ENCODE results near the gene KCNK3.
"Not testable (repeated sequence)": the region's sequence is repeated elsewhere in the genome, so short reads cannot be mapped to it uniquely, and the experiment has no call there.

The KCNK3 gene

GRCh38 chr2:26692279-26692896 lies at the start of gene KCNK3:
KCNK3 (plus strand) TSS chr2:26692722; CDS start chr2:26692876, 154 bp downstream.
- peak; percentile 12 for DNase-seq (ENCODE audit: low read depth)

DNA sequence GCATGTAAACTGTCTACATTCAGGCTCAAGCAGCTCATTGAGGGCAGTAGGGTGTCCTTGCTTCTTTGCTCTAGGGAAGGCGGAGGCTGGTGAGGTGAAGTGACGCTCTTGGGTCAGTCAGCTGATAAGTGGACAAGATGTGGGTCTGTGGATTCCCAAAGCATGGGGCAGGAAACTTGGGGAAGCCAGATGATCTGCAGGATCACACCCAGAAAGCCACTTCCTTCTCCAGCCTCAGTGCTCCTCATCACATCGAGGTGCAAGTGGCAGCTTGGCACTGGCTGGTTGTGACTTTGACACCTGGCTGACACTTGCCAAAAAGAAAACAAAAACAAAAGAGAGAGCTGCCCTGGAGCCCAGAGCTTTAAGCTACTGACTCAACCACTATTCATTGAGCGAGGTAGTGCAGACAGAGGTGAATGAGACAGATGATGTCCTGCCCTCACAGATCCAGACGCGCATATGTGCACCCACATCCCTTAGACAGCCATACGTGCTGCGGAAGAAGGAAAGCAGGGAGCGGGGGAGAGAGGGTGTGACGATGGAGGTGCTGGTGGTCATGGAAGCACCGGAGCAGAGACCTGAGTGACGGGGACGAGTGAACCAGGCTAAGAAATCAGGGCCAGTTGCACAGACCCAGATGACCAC lies 48.2 kb upstream of the KCNK3 start:
- no peak for DNase-seq (ENCODE audit: low read depth)

GRCh38 chr2:26645762-26646161 lies 46.8 kb upstream of the KCNK3 start:
- no peak for DNase-seq (ENCODE audit: low read depth)

DNA sequence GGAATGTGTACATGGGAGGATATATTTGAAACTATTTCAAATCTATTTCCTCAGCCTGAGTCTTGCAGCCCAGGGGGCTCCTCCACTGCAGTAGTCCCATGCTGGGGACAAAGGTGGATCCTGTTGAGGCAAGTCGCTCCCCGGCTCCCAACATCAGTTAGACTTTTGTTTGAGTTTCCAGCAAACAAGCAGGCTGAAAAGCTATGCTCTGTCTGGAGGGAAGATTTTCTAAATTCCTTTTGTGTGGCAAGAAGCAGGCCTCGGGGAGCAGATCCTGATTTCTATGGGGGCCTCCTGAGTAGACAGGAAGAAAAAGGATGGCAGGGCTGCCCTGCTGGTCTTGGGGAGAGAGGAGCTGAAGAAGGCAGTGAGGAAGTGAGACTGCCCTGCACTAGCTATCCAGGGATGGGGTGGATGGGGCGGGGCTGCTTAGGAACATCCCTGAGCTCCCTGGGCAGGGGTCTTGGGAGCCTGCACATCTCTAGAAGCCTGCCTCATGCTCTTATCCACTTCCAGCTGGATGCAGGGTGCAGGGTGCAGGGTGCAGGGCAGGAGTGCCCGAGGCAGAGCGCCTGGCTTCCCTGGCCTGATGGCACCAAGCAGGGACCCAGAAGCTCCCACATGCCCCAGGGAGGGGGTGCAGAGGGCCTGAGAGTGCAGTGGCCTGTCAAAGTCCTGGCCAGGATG lies 45.4 kb upstream of the KCNK3 start:
- no peak for DNase-seq (ENCODE audit: low read depth)

DNA sequence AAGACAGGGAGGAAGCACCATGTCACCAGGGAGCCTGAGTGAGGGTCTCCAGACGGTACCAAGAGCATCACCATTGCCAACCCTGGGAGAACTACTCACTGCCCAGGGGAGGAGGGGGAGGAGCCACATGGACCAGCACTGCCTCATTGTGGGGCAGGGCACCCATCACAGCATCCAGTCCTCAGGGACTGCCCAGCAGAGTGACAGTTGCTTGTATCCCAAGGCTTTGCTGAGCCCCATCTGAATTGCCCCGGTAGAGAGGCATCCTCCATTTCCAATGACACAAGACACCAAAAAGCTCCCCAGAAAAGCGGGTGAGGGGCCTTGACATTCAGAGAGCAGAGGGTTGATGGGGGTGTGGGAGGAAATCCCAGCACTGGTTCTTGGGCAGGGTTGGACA lies 44.5 kb upstream of the KCNK3 start:
- DNase-seq (ENCODE audit: low read depth), result no peak

GRCh38 chr2:26648516-26648915 lies 44.0 kb upstream of the KCNK3 start:
- DNase-seq (ENCODE audit: low read depth), result no peak

DNA sequence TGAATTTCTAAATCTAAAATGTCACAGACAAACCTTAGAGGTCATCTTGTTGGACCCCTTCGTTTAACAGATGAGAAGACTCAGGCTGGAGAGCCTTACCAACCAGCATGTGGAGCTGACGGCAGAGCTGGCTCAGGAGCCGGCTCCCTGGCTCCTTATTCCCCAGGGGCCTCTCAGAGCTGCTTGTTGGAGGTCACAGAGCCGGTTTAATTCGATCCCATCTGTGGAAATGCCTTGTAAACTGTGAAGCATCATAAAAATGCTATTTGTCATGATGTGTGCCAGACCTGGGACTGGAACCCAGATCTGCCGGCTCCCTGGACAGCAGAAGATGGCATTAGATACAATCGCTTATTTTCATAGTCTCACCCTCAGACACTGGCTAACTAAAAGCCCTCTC lies 43.2 kb upstream of the KCNK3 start:
- DNase-seq (ENCODE audit: low read depth), result no peak

DNA sequence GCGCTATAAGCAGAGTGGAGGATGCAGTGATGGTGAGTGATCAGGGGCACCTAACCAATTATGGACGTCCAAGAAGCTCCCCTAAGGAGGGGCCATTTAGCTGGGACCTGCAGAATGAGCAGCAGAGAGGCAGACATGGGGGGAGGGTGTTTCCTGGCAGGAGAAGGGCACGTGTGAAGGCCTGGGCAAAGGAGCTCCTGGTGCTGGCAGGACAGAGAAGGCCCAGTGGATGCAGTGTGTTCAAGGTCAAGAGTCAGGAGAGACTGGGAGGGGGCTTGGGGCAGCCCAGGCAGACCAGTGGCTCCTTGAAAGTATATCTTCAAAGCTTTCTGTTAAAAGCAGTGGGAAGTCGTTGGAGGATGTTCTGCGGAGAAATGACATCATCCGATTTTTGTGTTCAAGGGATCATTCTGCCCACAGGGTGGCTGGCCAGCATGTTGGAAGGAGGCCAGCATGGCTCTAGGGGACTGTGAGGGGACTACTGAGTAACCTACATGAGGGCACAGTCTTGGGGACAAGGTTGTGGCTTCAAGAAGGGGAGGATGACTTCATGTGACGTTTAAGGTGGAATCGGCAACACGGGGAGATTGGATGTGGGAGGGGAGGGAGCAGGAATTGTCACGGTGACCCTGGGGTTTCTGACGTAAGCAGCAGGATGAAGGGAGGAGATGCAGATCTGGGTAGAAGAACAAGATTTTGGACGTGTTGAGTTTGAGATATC lies 42.4 kb upstream of the KCNK3 start:
- DNase-seq (ENCODE audit: low read depth), result no peak

GRCh38 chr2:26650713-26651469 lies 41.6 kb upstream of the KCNK3 start:
- no peak for DNase-seq (ENCODE audit: low read depth)

- no peak for DNase-seq (ENCODE audit: low read depth)
Observed at GRCh38 chr2:26651470-26651771, 41.1 kb upstream of the KCNK3 start.

DNA sequence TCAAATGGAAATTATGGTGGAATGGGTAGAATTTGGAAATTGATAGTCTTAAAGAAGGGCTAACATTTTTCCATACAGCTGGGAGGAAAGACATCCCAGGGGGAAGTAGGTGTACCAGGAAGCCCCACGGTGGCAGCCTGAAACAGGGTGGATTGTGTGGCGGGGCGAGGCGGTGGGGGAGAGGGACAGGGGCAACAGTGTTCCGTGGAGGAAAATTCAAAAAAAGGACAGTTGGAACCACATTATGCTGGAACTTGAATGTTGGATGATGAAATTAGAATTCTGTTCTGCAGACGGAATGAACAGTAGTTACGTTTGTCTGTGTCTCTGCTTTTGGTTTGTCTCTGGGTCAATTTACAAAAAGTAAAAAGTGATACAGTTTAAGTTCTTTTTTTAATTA lies 40.7 kb upstream of the KCNK3 start:
- no peak for DNase-seq (ENCODE audit: low read depth)

GRCh38 chr2:26652361-26653041 lies 40.0 kb upstream of the KCNK3 start:
- no peak for DNase-seq (ENCODE audit: low read depth)

DNA sequence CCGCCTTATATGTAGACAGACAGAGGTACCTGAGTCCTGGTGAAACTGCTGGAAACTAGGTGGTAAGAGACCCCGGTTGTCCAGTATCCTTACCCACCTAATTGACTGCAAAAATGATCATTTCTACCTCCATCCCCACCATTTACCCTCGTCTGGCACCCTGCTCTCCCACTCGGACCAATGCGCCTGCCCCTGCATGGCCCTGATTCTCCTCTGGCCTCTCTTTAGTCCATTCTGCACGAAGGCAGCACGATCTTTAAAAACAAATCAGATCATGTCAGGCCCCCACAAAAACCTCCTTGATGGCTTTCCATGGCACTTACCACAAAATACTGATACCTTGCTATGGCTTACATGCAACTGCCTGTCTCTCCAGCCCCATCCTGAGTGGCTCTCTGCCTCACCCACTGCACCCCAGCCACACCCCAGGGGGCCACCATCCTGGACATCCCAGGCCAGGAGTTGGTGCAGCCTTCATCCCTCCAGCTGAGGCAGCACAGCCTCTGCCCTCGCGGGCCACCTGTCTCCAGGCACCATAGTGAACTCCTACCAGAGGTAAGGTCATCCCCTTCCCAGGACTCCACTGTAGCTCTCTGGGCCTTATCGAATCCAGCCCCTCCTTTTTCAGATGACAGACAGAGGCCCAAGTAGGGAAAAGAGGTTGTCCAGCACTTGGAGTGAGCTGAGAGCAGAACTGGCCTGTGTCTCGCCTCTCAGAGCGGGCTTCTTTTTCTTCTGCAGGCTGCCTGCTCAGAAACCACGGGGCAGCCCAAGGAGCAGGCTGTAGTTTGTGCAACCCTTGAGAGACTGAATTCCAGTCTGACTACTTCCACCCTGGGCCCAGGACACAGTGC lies 39.1 kb upstream of the KCNK3 start:
- DNase-seq (ENCODE audit: low read depth), result no peak

DNA sequence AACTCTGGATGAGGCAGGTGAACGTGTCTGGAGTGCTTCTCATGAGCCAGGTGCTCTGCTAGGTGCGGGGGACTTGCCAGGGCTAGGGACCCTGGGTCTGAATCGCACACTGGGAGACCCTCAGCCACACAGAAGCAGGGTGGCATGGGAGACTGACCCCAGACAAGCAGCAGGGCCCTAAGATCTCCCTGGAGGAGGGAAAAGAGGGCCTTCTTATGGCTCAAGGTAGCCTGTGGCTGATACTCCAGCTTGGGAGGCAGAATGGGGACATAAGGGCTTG lies 38.5 kb upstream of the KCNK3 start:
- no peak for DNase-seq (ENCODE audit: low read depth)

GRCh38 chr2:26655120-26655519 lies 37.4 kb upstream of the KCNK3 start:
- DNase-seq (ENCODE audit: low read depth), result not testable (repeated sequence)

GRCh38 chr2:26655611-26656195 lies 36.8 kb upstream of the KCNK3 start:
- no peak for DNase-seq (ENCODE audit: low read depth)

GRCh38 chr2:26657265-26657664 lies 35.3 kb upstream of the KCNK3 start:
- DNase-seq (ENCODE audit: low read depth), result no peak

GRCh38 chr2:26658691-26659346 lies 33.7 kb upstream of the KCNK3 start:
- DNase-seq (ENCODE audit: low read depth), result no peak

- no peak for DNase-seq (ENCODE audit: low read depth)
Observed at GRCh38 chr2:26660363-26660962, 32.1 kb upstream of the KCNK3 start.

DNA sequence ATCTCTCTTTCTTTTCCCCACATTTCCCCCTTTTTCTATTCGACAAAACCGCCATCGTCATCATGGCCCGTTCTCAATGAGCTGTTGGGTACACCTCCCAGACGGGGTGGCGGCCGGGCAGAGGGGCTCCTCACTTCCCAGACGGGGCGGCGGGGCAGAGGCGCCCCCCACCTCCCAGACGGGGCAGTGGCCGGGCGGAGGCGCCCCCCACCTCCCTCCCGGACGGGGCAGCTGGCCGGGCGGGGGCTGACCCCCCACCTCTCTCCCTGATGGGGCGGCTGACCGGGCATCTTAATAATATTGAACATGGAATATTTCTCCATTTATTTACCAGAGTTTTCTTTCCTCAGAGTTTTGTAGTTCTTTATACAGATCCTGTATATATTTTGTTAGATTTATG lies 27.2 kb upstream of the KCNK3 start:
- DNase-seq (ENCODE audit: low read depth), result not testable (repeated sequence)
